Aortic smooth muscle cell (primary cell): Measurements from ENCODE around the gene STMN1. TPM values are rescaled to one million over a fixed set of nuclear protein-coding genes. Genes with fewer than 3 reads are reported as not detected.

Experiments used
- total RNA-seq: library from RNA; depleted of rRNA; stranded (reverse); fragments of >200 nt; gene quantifications from 2 replicates; pipeline ENCODE4 v1.2.3, GENCODE V29; 2014

The STMN1 gene
- 141 and 144 TPM in 2 replicates for total RNA-seq

DNA sequence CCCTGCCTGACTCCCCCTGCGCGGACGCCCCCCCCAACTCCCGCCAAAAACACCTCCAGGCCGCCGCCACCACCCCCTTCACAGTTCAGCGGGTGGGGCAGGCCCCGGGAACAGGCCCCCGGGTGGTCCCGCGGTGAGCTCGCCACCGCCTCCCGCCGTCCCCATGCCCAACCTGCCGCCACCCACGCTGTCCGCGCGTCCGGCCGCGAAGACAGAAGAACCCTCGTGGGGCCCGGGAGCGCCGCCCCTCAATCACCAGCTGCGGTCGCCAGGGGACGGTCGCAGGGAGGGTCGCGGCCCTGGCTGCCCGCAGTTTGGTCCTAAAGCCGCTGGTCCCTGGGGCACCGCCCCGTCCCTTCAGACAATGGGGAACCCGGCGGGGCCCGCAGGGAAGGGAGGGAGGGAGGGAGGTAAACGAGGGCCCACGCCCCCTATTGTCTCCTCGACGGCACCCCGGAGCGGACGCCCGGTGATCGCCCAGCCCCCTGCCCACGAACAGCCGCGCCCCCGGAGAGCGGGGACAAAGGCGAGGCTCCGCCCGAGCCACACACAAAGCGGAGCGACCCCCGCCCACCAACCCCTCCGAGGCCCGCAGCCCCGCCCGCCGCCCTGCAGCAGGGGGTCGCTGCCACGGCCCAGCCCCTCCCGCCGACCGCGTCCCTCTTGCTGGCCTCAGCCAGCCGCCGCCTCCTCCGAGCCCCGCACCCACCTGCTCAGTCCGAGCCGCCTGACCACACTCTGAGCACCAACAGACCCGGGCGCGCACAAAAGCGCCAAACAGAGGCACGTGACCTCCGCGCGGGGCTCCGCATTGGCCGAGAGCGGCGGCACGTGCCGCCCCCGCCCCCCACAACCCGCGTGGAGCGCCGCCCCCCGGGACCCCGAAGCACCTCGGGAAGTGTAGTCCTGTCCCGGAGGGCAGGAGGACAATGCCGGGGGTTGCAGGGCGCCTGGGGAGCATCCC, at the start of gene STMN1:
STMN1 (minus strand) TSS at position 740 of the 964 bp plus-strand sequence. CDS start 1,743 bp downstream, outside the sequence.

GRCh38 chr1:25875154-25875855, 30.9 kb downstream of the STMN1 start, which contains the start of gene PAQR7:
Gene PAQR7 (minus strand): TSS chr1:25875708. CDS start chr1:25863839, 11,869 bp downstream.

DNA sequence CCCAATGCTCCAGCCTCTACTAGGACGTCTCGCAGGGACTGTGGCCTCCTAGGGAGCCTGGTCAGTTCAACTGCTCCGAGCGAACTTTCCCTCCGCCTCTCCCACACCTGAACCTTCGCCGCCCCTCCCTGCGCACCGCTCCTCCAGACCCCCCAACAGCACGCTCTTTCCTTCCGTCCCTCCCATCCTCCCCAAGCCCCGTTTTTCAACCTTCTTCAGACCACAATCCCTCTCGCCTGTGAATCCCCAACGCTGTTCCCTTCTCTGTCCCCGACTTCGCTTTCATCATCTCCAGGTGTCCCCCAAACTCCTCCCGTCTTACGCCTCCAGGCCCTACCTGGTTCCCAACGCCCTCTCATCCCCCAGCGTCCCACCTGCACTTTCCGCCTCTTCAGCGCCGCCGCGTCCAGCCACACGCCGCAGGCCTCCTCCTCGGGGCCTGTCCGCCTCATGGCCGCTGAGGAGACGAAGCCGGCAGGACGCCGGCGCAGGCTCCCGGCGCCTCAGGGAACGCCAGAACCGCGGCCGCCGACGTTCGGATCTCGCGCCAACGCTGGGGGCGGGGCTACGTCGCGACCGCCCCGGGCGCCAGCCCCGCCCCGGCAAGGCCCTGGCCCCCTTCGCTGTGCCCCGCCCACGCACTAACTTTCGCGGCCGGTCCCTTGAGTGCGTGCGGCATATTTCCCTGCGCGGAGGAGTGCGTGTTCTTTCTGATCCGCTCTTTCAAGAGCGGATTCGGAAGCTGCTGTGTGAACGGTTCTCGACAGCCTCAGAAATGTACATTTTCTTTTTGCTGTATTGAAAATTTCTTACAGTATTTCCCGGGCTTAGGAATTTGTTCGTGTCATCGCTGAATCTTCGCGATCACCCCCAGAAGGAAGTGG, 47.1 kb downstream of the STMN1 start, which contains the start of gene AUNIP:
AUNIP (minus strand) TSS at position 552 of the 884 bp plus-strand sequence; CDS start at position 452, 100 bp downstream.

Other genes starting within 250 kb of the STMN1 start
- 13.2 and 24.1 TPM in 2 replicates for gene SELENON, start 106.2 kb downstream of the STMN1 start, total RNA-seq
- 31.3 and 33.9 TPM in 2 replicates for gene MTFR1L, start 86.5 kb downstream of the STMN1 start, total RNA-seq
- gene AUNIP, start 47.0 kb downstream of the STMN1 start, total RNA-seq: 1.7 and 3.6 TPM in 2 replicates
- gene PAQR7, start 30.7 kb downstream of the STMN1 start, total RNA-seq: 5.7 and 8.2 TPM in 2 replicates
- gene PAFAH2, start 91.6 kb upstream of the STMN1 start, total RNA-seq: 8.5 and 8.6 TPM in 2 replicates
- gene EXTL1, start 115.4 kb upstream of the STMN1 start, total RNA-seq: 0.06 and 0.13 TPM in 2 replicates
- not detected in 2 replicates for gene SLC30A2, start 139.7 kb upstream of the STMN1 start, total RNA-seq
- gene TRIM63, start 161.2 kb upstream of the STMN1 start, total RNA-seq: under 0.01 TPM in 1 of 2 replicates, not detected in the other
- gene PDIK1L, start 205.4 kb upstream of the STMN1 start, total RNA-seq: 4.7 and 5.4 TPM in 2 replicates